ENCODE results near the gene SNUPN.
A peak's percentile ranks its signal among the peaks of the same experiment; 100 is the strongest.

The SNUPN gene

DNA sequence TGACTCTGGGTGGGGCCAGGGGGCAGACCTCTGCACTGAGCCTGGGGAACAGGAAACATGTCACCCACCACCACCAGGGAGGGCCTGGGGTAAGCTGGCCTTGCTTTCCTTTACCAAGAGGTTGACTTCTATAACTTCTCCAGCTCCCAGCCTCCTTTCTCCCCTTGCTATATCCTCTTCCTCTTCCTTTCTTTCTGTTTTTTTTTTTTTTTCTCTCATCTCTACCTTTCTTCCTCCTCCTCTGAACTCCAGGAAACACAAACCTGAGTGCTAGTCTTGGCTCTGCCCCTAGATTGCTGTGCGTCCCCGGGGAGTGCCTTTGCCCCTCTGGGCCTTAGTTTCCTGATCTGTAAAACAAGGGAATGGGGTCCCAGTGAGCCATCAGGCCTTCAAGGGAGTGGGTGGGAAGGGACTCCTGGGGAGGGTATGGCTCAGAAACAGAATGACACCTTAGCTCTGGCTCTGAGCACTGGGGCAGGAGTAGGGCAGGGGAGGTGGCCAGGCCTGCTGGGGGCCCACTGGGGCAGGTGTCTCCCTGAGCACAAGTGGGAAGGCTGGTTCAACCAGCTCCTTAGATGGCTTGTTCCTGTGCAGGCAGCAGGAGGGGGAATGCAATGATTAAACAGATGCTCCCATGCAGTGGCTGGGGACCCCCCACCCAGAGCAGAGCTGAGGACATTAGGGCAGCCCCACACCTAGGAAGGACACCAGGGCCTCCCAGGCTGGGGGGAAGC is 26.5 kb upstream of the SNUPN start:
- TF ChIP-seq, protein P1, sequence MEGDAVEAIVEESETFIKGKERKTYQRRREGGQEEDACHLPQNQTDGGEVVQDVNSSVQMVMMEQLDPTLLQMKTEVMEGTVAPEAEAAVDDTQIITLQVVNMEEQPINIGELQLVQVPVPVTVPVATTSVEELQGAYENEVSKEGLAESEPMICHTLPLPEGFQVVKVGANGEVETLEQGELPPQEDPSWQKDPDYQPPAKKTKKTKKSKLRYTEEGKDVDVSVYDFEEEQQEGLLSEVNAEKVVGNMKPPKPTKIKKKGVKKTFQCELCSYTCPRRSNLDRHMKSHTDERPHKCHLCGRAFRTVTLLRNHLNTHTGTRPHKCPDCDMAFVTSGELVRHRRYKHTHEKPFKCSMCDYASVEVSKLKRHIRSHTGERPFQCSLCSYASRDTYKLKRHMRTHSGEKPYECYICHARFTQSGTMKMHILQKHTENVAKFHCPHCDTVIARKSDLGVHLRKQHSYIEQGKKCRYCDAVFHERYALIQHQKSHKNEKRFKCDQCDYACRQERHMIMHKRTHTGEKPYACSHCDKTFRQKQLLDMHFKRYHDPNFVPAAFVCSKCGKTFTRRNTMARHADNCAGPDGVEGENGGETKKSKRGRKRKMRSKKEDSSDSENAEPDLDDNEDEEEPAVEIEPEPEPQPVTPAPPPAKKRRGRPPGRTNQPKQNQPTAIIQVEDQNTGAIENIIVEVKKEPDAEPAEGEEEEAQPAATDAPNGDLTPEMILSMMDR (IDR thresholded peaks at IDR 0.05), result no peak
- Histone ChIP-seq H3K9me3 (no peaks in the 10 kb centered on the region), H3K27me3 (no peaks in the 10 kb centered on the region), H3K36me3 (peaks cover 8 to 45% (median 27%) of the 10 kb centered on the region in 3 donors), H3K4me3 (peak overlapping the region; percentile 78 to 79), H3K27ac (peak overlapping the region; percentile 93), H3K4me1 (peaks cover 5 to 80% (median 72%) of the 10 kb centered on the region in 4 donors)
- intact Hi-C loops (cut with DNase I; ENCODE audit: low total_unique reads), result no loop called here
- DNase-seq, result no peak

DNA sequence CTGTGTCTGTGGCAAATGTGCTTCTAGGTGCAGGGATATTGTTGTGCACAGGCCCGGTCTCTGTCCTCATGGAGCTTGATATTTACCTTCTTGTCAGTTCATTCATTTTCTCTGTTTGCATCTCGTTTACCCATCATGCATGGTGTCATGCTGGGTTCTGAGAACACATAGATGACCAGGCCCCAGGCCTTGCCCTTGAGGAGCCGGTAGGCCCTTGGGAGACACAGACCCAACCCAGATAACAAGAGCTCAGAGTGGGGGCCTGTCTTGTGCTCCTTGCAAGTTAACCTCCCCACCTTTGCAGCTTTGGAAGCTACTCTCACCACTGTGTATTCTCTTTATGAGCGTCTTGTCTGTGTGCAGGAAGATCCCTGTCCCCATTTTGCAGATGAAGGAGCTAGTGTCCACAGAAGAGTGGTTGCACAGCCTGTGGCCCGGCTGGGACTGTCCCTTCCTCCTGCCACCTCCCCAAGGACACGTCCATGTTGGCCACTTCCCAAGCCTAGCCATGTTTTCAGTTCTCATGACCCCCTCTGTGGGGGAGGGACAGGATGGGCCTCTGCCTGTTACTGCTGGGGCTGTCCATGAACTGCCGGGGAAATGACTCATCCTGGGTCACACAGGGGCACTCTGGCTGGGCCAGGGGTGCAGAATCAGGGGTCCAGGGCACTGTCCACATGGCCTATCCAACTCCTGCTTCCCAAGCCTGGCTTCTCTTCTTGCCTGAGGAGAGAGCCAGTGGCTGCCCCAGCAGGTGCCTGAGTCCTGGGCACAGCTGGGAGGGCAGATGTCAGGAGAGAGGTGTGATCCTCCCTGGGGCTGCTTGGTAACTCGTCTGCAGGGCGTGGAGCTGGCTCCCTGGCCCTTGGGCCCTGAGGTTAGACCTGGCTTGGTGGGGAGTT is 25.6 kb upstream of the SNUPN start:
- peaks cover 5 to 83% (median 77%) of the 10 kb centered on the region in 4 donors for H3K4me1 ChIP-seq
- H3K9me3 ChIP-seq, result no peaks in the 10 kb centered on the region
- H3K4me3 ChIP-seq, result peak overlapping the region; percentile 78 to 79
- no peaks in the 10 kb centered on the region for H3K27me3 ChIP-seq
- peak overlapping the region; percentile 93 for H3K27ac ChIP-seq
- TF ChIP-seq, protein P1 (IDR thresholded peaks at IDR 0.05), result no peak
- H3K36me3 ChIP-seq, result peaks cover 4 to 37% (median 21%) of the 10 kb centered on the region in 3 donors
- peak; percentile 60 to 88 for DNase-seq
- intact Hi-C loops (cut with DNase I; ENCODE audit: low total_unique reads), result no loop called here

- H3K27me3 ChIP-seq, result no peaks in the 10 kb centered on the region
- H3K4me3 ChIP-seq, result peak overlapping the region; percentile 78 to 79
- H3K9me3 ChIP-seq, result no peaks in the 10 kb centered on the region
- peaks cover 5 to 78% (median 69%) of the 10 kb centered on the region in 4 donors for H3K4me1 ChIP-seq
- peak overlapping the region; percentile 93 for H3K27ac ChIP-seq
- intact Hi-C loops (cut with DNase I; ENCODE audit: low total_unique reads), result loop anchor here (10.0 kb wide), 1 partner anchor 155 kb away; no protein-coding TSS in a partner anchor
- DNase-seq, result no peak
- TF ChIP-seq, protein P1 (IDR thresholded peaks at IDR 0.05), result no peak
- H3K36me3 ChIP-seq, result peaks cover 0 to 27% (median 16%) of the 10 kb centered on the region in 3 donors
Observed at GRCh38 chr15:75649848-75650247, 24.3 kb upstream of the SNUPN start.

DNA sequence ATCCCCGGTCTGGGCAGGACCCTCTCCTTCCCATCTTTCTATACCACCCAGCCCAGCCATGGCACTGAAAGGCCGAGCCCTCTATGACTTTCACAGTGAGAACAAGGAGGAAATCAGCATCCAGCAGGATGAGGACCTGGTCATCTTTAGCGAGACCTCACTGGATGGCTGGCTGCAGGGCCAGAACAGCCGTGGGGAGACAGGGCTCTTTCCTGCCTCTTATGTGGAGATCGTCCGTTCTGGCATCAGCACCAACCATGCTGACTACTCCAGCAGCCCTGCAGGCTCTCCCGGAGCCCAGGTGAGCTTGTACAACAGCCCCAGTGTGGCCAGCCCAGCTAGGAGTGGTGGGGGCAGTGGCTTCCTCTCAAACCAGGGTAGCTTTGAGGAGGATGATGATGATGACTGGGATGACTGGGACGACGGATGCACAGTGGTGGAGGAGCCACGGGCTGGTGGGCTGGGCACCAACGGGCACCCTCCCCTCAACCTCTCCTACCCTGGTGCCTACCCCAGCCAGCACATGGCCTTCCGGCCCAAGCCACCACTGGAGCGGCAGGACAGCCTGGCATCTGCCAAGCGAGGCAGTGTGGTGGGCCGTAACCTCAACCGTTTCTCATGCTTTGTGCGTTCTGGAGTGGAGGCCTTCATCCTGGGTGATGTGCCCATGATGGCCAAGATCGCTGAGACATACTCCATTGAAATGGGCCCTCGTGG is 23.7 kb upstream of the SNUPN start:
- TF ChIP-seq, protein P1 (IDR thresholded peaks at IDR 0.05), result no peak
- intact Hi-C loops (cut with DNase I; ENCODE audit: low total_unique reads), result loop anchor here (10.0 kb wide), 1 partner anchor 156 kb away; no protein-coding TSS in a partner anchor
- Histone ChIP-seq H3K9me3 (no peaks in the 10 kb centered on the region), H3K4me3 (peak overlapping the region; percentile 78 to 79), H3K27me3 (no peaks in the 10 kb centered on the region), H3K36me3 (peaks cover 0 to 27% (median 14%) of the 10 kb centered on the region in 3 donors), H3K27ac (peak overlapping the region; percentile 93), H3K4me1 (peaks cover 2 to 72% (median 62%) of the 10 kb centered on the region in 4 donors)
- no peak for DNase-seq

All from tibial artery (tissue), 4 donors.